Adrenal gland (tissue), 12 donors: Measurements from ENCODE around the gene NFIB. TPM values are rescaled to one million over a fixed set of nuclear protein-coding genes. Genes with fewer than 3 reads are reported as not detected.

Experiments
- DNase-seq, 7 donors: peaks; one replicate each; pipeline ENCODE4 v3.0.0-alpha.2; 2019 to 2020
- H3K27ac ChIP-seq, 5 donors: fragments of 200-600 bp; sonication (generic) in 4 of 5; 1 replicate in 3 of 5; 2 replicates in 2 of 5; pipeline versions ENCODE4 v1.5.1 to v1.8.0; 2016 to 2020; ENCODE audit warnings: mild to moderate bottlenecking in 1 of 5
- H3K27me3 ChIP-seq: fragments of 200-600 bp; 2 replicates; pipeline ENCODE4 v1.8.0; 2021
- H3K36me3 ChIP-seq, 2 donors: fragments of 200-600 bp; replicated peaks in 1 of 2; 1 replicate in 1 of 2; 2 replicates in 1 of 2; pipeline versions ENCODE4 v1.5.1 to v1.8.0; 2018 to 2022
- H3K4me1 ChIP-seq, 2 donors: fragments of 200-600 bp; replicated peaks in 1 of 2; 1 replicate in 1 of 2; 2 replicates in 1 of 2; pipeline versions ENCODE4 v1.5.1 to v1.8.0; 2018 to 2021
- H3K4me3 ChIP-seq, 4 donors: fragments of 200-600 bp; sonication (generic) in 3 of 4; one replicate each; pipeline ENCODE4 v1.5.1; 2016 to 2018
- H3K9me3 ChIP-seq, 3 donors: fragments of 200-600 bp; sonication (generic) in 1 of 3; replicated peaks in 1 of 3; 1 replicate in 2 of 3; 2 replicates in 1 of 3; pipeline versions ENCODE4 v1.5.1 to v1.8.0; 2016 to 2021
- POLR2A ChIP-seq, 2 donors: fragments of 450-650 bp; IDR thresholded peaks; one replicate each; pipeline ENCODE4 v1.6.1; 2017; ENCODE audit warnings: antibody characterized with exemption in 2 of 2, mild to moderate bottlenecking in 2 of 2, moderate library complexity in 1 of 2
- WGBS, 4 donors: extraction: QIAGEN DNeasy Blood & Tissue Kit in 2 of 4; methylation state at CpG; one replicate each; pipeline versions ENCODE4 v1.1.5 to v1.1.7; 2013 to 2017; 5-methylcytosine and 5-hydroxymethylcytosine counted together
- intact Hi-C, 2 donors: fragments of 100-400 bp; cut with DNase I; formaldehyde crosslinking; loops; one replicate each; pipeline versions ENCODE4 v1.14.1 to v1.15.0; 2022 to 2023
- polyA plus RNA-seq, 3 donors: library from polyadenylated mRNA; stranded (reverse); fragments of 200-250 nt in 2 of 3; fragments of 350-450 nt in 1 of 3; fragmentation: Illumina TruSeq in 1 of 3; extraction: RNeasy Lipid Tissue Mini Kit (QIAGEN cat#74804) in 1 of 3; gene quantifications; one replicate each; pipeline ENCODE4 v1.2.3, GENCODE V29; 2013 to 2014
- total RNA-seq, 9 donors: library from RNA; depleted of rRNA in 4 of 9; stranded (reverse); fragments of >200 nt in 4 of 9; fragments of 120-200 nt in 1 of 9; fragmentation: NEBNext Ultra II Directional in 1 of 9; extraction: Animal tissue kit (Norgen Biotek cat#: 25700) in 1 of 9; gene quantifications; one replicate each; pipeline versions ENCODE4 v1.1.0 to v1.2.4, GENCODE V29; 2013 to 2023
- TF ChIP-seq, protein P1 (sequence below), 6 experiments: fragments of 450-650 bp in 4 of 6; fragments of 200-600 bp in 2 of 6; sonication (generic) in 1 of 6; IDR thresholded peaks; 1 replicate in 5 of 6; 2 replicates in 1 of 6; pipeline versions ENCODE4 v1.5.1 to v1.8.0; 2016 to 2021; ENCODE audit warnings: antibody characterized with exemption in 6 of 6, mild to moderate bottlenecking in 2 of 6, moderate library complexity in 1 of 6
- donor health status: healthy with polysubstance abuse.
- donor health status: Bipolar disorder and iron deficiency.
- donor health status: DM: yes; HTN: yes; CAD: no.
- donor health status: DM: no; HTN: no; CAD: no.
- donor health status: DM: no; HTN: no; CAD: no.
- donor health status: DM: yes; HTN: yes; CAD: no.

NFIB gene
- total and polyA plus RNA-seq, 12 donors, result 10.9 to 84.1 (median 43.0) TPM

DNA sequence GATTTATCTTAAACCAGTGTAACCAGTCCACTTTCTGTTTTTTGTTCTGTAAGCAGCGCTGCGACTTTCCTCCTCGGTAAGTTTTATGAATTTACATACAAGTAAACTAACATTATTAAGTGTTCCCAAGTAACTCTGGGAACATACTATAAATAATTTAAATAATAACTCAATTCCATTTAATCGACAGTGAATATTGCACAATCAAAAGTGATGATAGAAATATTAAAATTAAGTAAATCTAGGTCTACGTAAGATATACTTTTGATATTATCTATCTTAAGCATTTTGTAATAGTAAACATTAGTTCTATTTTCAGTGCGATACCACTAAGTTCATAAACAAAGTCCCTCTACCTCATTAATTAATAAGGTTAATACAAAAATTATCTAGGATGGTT lies 7.8 kb downstream of the NFIB start:
- no peak for DNase-seq
- intact Hi-C loops, result no loop called here
- 94 to 97% (median 95%) methylated on average over 6 of the region's 6 CpGs for WGBS, 4 donors
- peaks cover 11 to 45% of the 10 kb centered on the region in 2 donors for H3K4me1 ChIP-seq
- H3K36me3 ChIP-seq, result peaks cover 0 to 6% of the 10 kb centered on the region in 2 donors
- H3K27me3 ChIP-seq, result no peaks in the 10 kb centered on the region
- H3K27ac ChIP-seq, result no peak overlapping the region
- H3K9me3 ChIP-seq, result no peaks in the 10 kb centered on the region
- no peak for TF ChIP-seq POLR2A (IDR thresholded peaks at IDR 0.05)
- TF ChIP-seq, protein P1, sequence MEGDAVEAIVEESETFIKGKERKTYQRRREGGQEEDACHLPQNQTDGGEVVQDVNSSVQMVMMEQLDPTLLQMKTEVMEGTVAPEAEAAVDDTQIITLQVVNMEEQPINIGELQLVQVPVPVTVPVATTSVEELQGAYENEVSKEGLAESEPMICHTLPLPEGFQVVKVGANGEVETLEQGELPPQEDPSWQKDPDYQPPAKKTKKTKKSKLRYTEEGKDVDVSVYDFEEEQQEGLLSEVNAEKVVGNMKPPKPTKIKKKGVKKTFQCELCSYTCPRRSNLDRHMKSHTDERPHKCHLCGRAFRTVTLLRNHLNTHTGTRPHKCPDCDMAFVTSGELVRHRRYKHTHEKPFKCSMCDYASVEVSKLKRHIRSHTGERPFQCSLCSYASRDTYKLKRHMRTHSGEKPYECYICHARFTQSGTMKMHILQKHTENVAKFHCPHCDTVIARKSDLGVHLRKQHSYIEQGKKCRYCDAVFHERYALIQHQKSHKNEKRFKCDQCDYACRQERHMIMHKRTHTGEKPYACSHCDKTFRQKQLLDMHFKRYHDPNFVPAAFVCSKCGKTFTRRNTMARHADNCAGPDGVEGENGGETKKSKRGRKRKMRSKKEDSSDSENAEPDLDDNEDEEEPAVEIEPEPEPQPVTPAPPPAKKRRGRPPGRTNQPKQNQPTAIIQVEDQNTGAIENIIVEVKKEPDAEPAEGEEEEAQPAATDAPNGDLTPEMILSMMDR (IDR thresholded peaks at IDR 0.05), result no peak
- no peak overlapping the region for H3K4me3 ChIP-seq

- intact Hi-C loops, result no loop called here
- no peak overlapping the region for H3K4me3 ChIP-seq
- H3K4me1 ChIP-seq, result peaks cover 15 to 35% of the 10 kb centered on the region in 2 donors
- no peak for TF ChIP-seq POLR2A (IDR thresholded peaks at IDR 0.05)
- TF ChIP-seq, protein P1 (IDR thresholded peaks at IDR 0.05), result no peak
- DNase-seq, result no peak
- no peaks in the 10 kb centered on the region for H3K27me3 ChIP-seq
- H3K9me3 ChIP-seq, result no peaks in the 10 kb centered on the region
- 86 to 95% (median 92%) methylated on average over 3 of the region's 3 CpGs for WGBS, 4 donors
- H3K27ac ChIP-seq, result no peak overlapping the region
- peaks cover 0 to 6% of the 10 kb centered on the region in 2 donors for H3K36me3 ChIP-seq
Observed at GRCh38 chr9:14304259-14304658, 9.7 kb downstream of the NFIB start.

DNA sequence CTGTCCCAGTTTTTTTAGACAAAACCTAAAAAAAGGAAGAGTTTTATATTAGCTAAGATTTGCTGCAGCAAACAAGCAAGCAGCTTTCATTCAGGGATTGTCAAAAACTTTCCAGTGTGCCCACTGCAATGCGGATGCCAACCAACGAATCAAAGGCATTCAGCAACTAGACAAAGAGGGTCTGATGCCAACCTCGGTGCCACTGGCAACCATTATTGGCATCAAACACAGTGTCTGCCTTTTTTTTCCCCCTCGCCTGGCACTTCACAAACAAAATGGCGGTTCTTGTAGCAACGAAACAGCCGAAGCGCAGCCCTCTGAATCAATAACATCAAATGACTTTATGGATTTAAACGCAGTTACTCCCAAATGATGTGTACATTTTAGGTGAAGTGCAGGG lies 10.4 kb downstream of the NFIB start:
- peaks cover 20 to 35% of the 10 kb centered on the region in 2 donors for H3K4me1 ChIP-seq
- TF ChIP-seq, protein P1 (IDR thresholded peaks at IDR 0.05), result no peak
- TF ChIP-seq POLR2A (IDR thresholded peaks at IDR 0.05), result no peak
- WGBS, 4 donors, result 93 to 97% (median 94%) methylated on average over 9 of the region's 9 CpGs
- DNase-seq, result no peak
- intact Hi-C loops, result no loop called here
- peaks cover 0 to 6% of the 10 kb centered on the region in 2 donors for H3K36me3 ChIP-seq
- no peak overlapping the region for H3K27ac ChIP-seq
- no peaks in the 10 kb centered on the region for H3K9me3 ChIP-seq
- H3K4me3 ChIP-seq, result no peak overlapping the region
- no peaks in the 10 kb centered on the region for H3K27me3 ChIP-seq

DNA sequence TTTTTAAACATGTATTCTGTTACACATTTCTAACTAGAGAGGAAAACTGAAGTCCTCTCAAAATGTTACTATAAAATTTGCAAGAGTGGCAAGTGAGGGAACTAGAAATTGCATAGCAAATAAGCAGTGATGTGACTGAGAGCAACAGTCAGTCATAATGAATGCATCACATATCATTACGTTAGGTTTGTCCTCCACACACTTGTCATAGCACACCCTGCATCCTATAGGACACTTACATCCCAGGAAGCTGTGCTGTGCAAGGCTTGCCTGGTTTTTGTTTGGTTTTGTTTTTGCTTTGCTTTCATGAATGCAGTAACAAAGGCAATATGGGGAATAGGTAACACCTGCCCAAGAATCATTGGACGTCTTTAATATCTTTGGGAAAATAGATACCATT lies 10.8 kb downstream of the NFIB start:
- intact Hi-C loops, result no loop called here
- Histone ChIP-seq H3K4me1 (peaks cover 21 to 38% of the 10 kb centered on the region in 2 donors), H3K27me3 (no peaks in the 10 kb centered on the region), H3K9me3 (no peaks in the 10 kb centered on the region), H3K4me3 (no peak overlapping the region), H3K27ac (no peak overlapping the region), H3K36me3 (peaks cover 0 to 6% of the 10 kb centered on the region in 2 donors)
- DNase-seq, result no peak
- WGBS, 4 donors, result 83 to 94% (median 88%) methylated on average over 2 of the region's 2 CpGs
- TF ChIP-seq POLR2A (IDR thresholded peaks at IDR 0.05), result no peak
- TF ChIP-seq, protein P1 (IDR thresholded peaks at IDR 0.05), result no peak
